HG03060 (cell line): ENCODE measurements around the gene SMO.
A peak's percentile ranks its signal among the peaks of the same experiment; 100 is the strongest.
"Not testable (repeated sequence)": the region's sequence is repeated elsewhere in the genome, so short reads cannot be mapped to it uniquely, and the experiment has no call there.

Experiments used
- ATAC-seq: cut with Tn5 transposase; IDR thresholded peaks from one replicate; pipeline ENCODE4 v1.9.1; 2021; ENCODE audit warnings: low read depth, moderate number of reproducible peaks; ENCODE audit not compliant: unreplicated experiment

SMO gene

DNA sequence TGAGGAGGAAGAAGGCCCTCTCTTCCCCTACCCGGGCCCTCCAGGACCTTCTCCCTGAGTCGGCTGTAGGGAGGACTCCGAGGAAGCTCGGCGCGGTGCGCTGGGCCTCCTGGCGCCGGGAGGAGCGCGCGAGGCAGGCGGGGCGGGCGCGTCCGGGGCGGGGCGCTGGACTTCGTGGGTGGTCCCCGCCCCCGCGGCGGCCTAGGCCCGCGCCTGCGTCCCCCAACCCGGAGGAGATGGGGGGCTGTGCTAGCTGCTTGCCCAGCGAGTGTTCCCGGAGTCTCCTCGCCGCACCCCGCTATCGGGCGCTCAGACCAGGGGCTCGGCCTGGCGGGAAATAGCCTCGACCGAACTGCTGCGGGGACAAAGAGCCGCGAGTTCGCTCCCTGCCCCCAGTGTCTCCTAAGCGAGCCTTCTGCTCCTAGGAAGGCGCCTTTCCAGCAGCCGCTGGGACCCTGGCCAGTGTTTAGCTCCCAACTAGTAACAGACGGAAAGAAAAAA is 19.2 kb upstream of the SMO start:
- no peak for ATAC-seq

DNA sequence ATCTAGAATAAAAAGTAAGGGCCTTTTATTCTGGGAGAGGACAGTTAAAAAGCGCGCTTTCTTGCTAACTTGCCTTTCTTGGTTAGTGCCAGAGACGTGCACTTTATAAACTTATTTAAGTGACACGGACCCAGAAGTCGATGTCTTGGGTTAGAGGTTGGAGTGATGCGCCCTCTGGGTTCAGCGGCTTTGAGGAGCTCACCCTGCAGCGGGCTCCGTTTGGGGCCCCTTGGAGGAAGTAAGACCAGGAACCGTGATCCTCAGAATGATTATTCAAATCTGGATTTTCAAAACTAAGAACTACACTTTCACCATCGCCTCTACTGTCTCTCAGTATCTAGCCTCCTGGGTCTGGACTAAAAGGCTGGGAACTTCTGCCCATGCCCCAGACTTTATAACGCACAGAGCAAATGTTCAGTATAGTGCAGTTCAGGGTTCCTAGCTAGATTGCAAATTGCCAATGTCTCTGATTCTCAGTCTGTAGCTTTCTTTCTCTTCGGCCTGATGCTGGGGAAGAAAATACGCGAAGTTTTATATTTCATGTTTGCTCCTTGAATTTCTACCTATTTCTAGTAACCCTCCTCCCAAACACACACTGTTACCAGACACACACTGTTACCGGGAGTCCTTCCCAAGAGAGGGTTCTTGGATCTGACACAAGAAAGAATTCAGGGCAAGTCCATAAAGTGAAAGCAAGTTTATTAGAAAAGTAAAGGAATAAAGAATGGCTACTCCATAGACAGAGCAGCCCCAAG is 18.6 kb upstream of the SMO start:
- ATAC-seq, result peak; percentile 57

- no peak for ATAC-seq
Observed at GRCh38 chr7:129170441-129171021, 17.9 kb upstream of the SMO start.

DNA sequence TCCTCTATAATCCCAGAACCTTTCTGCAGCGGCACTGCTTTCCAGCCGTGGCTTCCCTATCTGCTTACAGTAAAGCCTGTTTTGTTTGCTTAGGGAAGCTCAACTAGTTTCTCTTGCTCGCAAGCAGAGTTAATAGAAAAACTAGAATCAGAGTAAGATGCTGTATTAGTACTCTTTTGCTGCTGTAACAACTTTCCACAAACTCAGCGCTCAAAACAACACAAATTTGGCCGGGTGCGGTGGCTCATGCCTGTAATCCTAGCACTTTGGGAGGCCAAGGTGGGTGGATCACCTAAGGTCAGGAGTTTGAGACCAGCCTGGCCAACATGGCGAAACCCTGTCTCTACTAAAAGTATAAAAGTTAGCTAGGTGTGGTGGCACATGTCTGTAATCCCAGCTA is 14.6 kb upstream of the SMO start:
- not testable (repeated sequence) for ATAC-seq

GRCh38 chr7:129176916-129177710 is 11.3 kb upstream of the SMO start:
- no peak for ATAC-seq

- no peak for ATAC-seq
Observed at GRCh38 chr7:129184981-129185670, 3.3 kb upstream of the SMO start.

DNA sequence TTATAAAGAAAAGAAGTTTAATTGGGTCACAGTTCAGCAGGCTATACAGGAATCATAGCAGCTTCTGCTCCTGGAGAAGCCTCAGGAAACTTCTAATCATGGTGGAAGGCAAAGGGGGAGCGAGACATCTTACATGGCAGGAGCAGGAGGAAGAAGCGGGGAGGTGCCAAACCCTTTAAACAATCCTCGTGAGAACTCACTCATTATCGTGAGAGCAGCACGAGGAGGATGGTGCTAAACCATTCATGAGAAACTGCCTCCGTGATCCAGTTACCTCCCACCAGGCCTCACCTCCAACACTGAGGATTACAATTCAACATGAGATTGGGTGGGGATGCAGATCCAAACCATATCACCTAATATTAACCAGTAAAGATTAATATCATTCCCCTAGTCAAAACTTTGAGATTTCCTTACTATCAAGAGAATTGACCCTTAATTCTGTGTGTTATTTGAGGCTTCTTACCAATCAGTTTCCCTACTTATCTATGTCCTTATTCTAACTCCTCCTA is 1.6 kb upstream of the SMO start:
- no peak for ATAC-seq

DNA sequence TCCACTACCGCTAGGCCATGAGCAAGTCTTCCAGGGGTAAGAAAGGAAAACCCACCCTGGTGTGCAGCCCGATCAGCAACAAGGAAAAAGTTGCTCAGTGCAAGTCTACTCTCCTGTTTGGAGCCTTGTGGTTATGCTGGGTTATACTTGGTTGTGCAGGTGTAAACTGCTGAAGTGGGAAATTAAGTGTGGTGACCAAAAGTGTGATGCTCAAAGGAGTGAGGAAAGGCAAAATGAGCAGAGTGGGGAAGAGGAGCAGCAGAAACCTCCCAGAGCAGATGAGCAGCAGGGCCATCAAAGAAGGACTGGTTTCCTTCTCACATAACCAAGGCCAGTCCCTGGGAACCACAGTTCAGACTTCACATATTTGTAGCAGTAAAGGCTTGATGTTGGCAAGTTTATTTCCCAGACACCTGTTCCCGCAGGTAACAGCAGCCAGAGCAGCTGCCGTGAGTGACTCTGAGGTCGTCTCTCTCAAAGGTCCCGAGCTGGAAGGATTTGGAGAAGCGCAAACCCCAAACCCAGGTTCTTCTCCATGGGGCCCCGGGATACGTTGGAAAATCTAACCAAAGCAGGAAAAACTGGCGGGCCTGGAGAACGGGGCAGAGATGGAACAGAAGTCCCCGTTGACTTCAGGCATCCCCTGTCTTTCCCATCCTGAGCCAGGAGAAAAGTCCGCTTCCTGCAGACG is 607 bp upstream of the SMO start:
- no peak for ATAC-seq

- no peak for ATAC-seq
Observed at GRCh38 chr7:129188892-129189660, 643 bp downstream of the SMO start.

DNA sequence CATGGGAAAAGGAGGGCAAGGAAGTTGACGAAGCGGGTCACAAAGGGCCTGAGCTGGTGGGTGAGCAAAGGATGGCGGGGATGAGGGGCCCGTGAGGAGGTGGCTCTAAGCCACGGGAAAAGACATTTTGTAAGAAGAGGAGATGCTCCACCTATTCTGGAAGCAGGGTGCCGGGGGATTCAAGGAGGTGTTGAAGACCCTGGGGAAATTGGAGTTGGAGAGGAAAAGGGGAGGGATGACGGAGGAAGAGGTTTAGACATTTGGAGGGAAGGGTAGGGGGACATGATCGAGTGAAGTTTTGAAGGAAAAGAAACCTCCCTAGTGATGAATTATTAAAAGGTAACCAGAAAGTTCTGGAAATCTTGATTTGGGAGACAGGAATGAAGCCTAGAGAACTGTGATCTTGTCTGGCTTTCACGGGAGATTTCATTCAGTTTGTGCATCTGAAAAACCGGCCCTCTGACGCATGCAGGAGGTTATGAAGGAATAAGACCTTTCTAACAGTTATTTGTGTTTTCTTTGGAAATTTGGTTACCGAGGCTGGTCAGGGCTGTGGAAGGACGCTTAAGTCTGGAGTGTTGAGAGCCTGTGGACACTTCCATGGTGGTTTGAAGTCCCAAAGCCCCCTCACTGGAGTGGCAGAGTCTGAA is 1.4 kb downstream of the SMO start:
- no peak for ATAC-seq

DNA sequence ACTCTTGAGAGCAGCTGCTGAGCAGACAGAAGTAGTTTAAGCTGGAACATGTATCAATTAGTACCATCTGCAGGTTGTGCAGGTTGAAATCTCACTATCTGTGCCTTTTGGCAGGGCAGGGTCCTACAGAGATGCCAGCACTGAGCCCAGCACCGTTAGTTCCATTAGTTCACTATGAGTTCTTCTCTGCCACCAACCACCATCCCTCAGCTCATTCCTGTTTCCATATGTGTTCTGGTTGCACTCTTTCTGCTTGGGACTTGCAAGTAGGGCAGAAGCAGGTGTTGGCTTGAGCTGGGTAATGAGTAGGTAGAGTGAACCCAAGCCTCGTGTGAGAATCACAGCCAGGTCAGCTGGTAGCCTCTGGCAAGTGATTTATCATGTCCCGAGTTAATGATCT is 2.8 kb downstream of the SMO start:
- ATAC-seq, result no peak

GRCh38 chr7:129193892-129194291 is 5.5 kb downstream of the SMO start:
- no peak for ATAC-seq

DNA sequence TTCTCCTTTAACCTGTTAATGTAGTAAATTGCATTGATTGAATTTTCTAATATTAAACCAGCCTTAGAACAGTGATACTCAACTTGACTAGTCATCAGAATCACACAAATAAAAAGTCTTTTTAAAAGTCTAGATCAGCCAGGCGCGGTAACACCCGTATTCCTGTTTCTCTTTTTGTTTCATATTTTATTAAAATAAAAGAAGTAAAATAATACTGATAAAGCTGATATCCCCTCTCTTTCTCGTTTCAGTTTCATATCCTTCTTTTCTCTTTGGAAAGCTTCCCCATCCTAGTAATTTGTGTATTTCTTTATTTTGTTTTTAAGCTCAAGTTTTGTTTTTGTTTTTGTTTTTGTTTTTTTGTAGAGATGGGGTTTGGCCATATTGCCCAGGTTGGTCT is 9.3 kb downstream of the SMO start:
- no peak for ATAC-seq

DNA sequence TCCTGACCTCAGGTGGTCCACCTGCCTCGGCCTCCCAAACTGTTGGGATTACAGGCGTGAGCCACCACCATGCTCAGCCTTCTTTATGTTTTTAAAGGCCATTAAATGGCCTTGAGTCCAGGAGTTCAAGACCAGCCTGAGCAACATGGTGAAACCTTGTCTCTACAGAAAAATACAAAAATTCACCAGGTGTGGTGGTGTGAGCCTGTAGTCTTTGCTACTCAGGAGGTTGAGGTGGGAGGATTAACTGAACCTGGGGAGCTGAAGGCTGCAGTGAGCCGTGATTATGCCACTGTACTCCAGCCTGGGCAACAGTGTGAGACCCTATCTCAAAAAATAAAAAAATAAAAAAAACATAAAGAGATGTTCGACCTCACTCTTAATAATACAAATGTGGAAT is 11.0 kb downstream of the SMO start:
- ATAC-seq, result no peak

DNA sequence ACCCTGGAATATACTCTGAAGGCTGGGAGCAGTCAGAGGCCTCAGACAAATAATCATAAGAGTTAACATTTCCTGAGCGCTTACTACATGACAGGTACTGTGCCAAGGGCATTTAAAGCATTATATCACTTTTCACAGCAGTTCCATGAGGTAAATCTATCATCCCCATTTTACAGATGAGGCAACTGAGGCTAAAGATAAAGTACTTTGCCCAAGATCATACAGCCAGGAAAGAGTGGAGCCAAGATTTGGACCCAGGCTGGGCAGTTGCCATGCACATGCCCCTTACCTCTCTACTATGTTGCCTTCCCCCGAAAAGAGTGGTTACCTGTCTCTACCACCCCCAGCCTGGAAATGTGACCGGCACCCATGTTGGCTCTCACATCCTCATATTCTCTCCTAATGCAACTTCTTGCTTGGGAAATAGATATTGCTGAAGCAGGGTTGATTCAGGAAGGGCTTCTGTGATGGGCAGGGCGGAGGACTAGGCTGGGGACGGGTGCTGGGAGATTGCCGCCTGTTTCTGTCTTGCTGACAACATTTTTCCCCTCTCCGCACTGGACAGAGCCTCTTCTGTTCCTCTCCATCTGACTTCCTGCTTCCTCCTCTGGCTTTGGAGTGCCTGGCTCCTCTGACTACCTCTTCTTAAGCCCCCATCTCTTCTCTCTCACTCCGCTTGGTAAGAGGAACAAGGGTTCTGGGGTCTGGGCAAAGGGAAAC is 13.8 kb downstream of the SMO start:
- no peak for ATAC-seq

GRCh38 chr7:129203050-129203741 is 14.8 kb downstream of the SMO start:
- no peak for ATAC-seq

- no peak for ATAC-seq
Observed at GRCh38 chr7:129205126-129205818, 16.8 kb downstream of the SMO start.
